Adrenal gland (tissue), 12 donors: ENCODE results near the gene TRAF2. TPM values are rescaled to one million over a fixed set of nuclear protein-coding genes. Genes with fewer than 3 reads are reported as not detected.

ENCODE experiments used
- DNase-seq, 7 donors: peaks; one replicate each; pipeline ENCODE4 v3.0.0-alpha.2; 2019 to 2020
- H3K27ac ChIP-seq, 5 donors: fragments of 200-600 bp; sonication (generic) in 4 of 5; 1 replicate in 3 of 5; 2 replicates in 2 of 5; pipeline versions ENCODE4 v1.5.1 to v1.8.0; 2016 to 2020; ENCODE audit warnings: mild to moderate bottlenecking in 1 of 5
- H3K27me3 ChIP-seq: fragments of 200-600 bp; 2 replicates; pipeline ENCODE4 v1.8.0; 2021
- H3K36me3 ChIP-seq, 2 donors: fragments of 200-600 bp; replicated peaks in 1 of 2; 1 replicate in 1 of 2; 2 replicates in 1 of 2; pipeline versions ENCODE4 v1.5.1 to v1.8.0; 2018 to 2022
- H3K4me1 ChIP-seq, 2 donors: fragments of 200-600 bp; replicated peaks in 1 of 2; 1 replicate in 1 of 2; 2 replicates in 1 of 2; pipeline versions ENCODE4 v1.5.1 to v1.8.0; 2018 to 2021
- H3K4me3 ChIP-seq, 4 donors: fragments of 200-600 bp; sonication (generic) in 3 of 4; one replicate each; pipeline ENCODE4 v1.5.1; 2016 to 2018
- H3K9me3 ChIP-seq, 3 donors: fragments of 200-600 bp; sonication (generic) in 1 of 3; replicated peaks in 1 of 3; 1 replicate in 2 of 3; 2 replicates in 1 of 3; pipeline versions ENCODE4 v1.5.1 to v1.8.0; 2016 to 2021
- POLR2A ChIP-seq, 2 donors: fragments of 450-650 bp; IDR thresholded peaks; one replicate each; pipeline ENCODE4 v1.6.1; 2017; ENCODE audit warnings: antibody characterized with exemption in 2 of 2, mild to moderate bottlenecking in 2 of 2, moderate library complexity in 1 of 2
- WGBS, 4 donors: extraction: QIAGEN DNeasy Blood & Tissue Kit in 2 of 4; methylation state at CpG; one replicate each; pipeline versions ENCODE4 v1.1.5 to v1.1.7; 2013 to 2017; 5-methylcytosine and 5-hydroxymethylcytosine counted together
- intact Hi-C, 2 donors: fragments of 100-400 bp; cut with DNase I; formaldehyde crosslinking; loops; one replicate each; pipeline versions ENCODE4 v1.14.1 to v1.15.0; 2022 to 2023
- polyA plus RNA-seq, 3 donors: library from polyadenylated mRNA; stranded (reverse); fragments of 200-250 nt in 2 of 3; fragments of 350-450 nt in 1 of 3; fragmentation: Illumina TruSeq in 1 of 3; extraction: RNeasy Lipid Tissue Mini Kit (QIAGEN cat#74804) in 1 of 3; gene quantifications; one replicate each; pipeline ENCODE4 v1.2.3, GENCODE V29; 2013 to 2014
- total RNA-seq, 9 donors: library from RNA; depleted of rRNA in 4 of 9; stranded (reverse); fragments of >200 nt in 4 of 9; fragments of 120-200 nt in 1 of 9; fragmentation: NEBNext Ultra II Directional in 1 of 9; extraction: Animal tissue kit (Norgen Biotek cat#: 25700) in 1 of 9; gene quantifications; one replicate each; pipeline versions ENCODE4 v1.1.0 to v1.2.4, GENCODE V29; 2013 to 2023
- TF ChIP-seq, protein P1 (sequence below), 6 experiments: fragments of 450-650 bp in 4 of 6; fragments of 200-600 bp in 2 of 6; sonication (generic) in 1 of 6; IDR thresholded peaks; 1 replicate in 5 of 6; 2 replicates in 1 of 6; pipeline versions ENCODE4 v1.5.1 to v1.8.0; 2016 to 2021; ENCODE audit warnings: antibody characterized with exemption in 6 of 6, mild to moderate bottlenecking in 2 of 6, moderate library complexity in 1 of 6
- donor health status: healthy with polysubstance abuse.
- donor health status: Bipolar disorder and iron deficiency.
- donor health status: DM: yes; HTN: yes; CAD: no.
- donor health status: DM: no; HTN: no; CAD: no.
- donor health status: DM: no; HTN: no; CAD: no.
- donor health status: DM: yes; HTN: yes; CAD: no.

Gene TRAF2
- total and polyA plus RNA-seq, 12 donors, result 3.4 to 24.7 (median 10.6) TPM

DNA sequence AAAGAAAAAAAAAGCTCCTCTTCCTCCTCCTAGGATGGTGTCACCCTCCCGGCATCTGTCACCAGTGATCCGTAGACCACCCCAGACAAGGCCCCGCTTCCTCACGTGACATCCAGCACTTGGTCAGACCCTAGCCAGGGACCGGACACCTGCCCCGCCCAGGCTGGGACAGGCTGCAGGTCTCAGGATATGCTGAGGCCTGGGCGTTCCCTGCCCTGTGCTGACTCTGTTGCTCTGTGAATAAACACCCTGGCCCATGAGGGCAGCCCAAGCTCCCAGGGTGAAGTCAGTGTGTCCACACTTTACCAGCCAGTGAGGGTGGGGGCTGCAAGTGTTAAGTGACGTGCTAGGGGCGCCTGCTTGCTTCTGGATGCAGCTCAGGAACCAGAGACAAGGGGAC lies 25.8 kb upstream of the TRAF2 start:
- peaks cover 0 to 35% of the 10 kb centered on the region in 2 donors for H3K36me3 ChIP-seq
- H3K4me1 ChIP-seq, result peaks cover 18 to 26% of the 10 kb centered on the region in 2 donors
- H3K4me3 ChIP-seq, result no peak overlapping the region
- H3K27me3 ChIP-seq, result no peaks in the 10 kb centered on the region
- TF ChIP-seq POLR2A (IDR thresholded peaks at IDR 0.05), result no peak
- TF ChIP-seq, protein P1, sequence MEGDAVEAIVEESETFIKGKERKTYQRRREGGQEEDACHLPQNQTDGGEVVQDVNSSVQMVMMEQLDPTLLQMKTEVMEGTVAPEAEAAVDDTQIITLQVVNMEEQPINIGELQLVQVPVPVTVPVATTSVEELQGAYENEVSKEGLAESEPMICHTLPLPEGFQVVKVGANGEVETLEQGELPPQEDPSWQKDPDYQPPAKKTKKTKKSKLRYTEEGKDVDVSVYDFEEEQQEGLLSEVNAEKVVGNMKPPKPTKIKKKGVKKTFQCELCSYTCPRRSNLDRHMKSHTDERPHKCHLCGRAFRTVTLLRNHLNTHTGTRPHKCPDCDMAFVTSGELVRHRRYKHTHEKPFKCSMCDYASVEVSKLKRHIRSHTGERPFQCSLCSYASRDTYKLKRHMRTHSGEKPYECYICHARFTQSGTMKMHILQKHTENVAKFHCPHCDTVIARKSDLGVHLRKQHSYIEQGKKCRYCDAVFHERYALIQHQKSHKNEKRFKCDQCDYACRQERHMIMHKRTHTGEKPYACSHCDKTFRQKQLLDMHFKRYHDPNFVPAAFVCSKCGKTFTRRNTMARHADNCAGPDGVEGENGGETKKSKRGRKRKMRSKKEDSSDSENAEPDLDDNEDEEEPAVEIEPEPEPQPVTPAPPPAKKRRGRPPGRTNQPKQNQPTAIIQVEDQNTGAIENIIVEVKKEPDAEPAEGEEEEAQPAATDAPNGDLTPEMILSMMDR (IDR thresholded peaks at IDR 0.05), result no peak
- intact Hi-C loops, result no loop called here
- WGBS, 4 donors, result 86 to 95% (median 90%) methylated on average over 8 to 9 of the region's 9 CpGs
- no peaks in the 10 kb centered on the region for H3K9me3 ChIP-seq
- DNase-seq, result peak in 5 of 7 donors; percentile 12 to 54 (median 23)
- no peak overlapping the region for H3K27ac ChIP-seq

DNA sequence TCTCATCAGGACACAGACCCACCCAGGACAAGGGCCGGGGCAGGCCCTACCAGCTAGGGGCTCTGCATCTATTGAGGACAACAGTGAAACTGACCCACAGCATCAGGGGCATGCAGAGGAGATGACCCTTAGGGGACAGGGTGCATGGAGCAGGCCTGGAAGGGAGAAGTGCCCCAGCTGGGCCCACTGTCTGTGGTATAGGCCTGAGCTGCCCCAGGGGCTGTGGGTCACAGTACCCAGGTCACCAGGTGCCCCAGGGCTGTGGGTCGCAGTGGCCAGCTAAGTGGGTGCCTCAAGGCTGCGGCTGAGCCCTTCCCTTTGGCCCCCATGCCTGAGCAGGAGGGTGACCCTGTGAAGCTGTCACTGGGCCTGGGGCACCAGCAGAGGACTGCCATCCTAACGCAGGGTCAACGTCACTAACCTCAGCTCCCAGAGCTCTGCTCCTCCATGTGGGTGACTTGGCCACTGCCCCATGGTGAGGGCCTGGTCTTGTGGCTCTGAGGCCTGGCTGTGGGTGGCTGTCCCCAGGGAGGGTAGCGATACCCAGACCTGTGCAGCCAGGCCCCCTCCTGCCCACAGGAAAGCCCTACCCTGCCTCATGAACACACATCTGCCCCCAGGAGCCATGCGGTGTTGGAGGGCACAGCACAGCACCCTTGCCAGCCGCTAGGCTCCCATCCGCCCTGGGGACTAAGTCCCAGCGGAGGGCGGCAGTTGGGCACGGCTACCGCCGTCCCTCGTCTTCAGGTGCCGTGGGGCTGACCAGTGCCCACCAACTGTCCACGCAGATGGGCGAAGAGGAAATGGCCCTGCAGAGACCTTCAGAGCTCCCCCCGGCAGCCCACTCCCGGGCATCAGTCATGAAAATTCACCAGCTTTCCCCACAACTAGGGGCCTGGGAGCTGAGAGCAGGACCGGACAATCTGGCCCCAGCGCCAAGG lies 25.1 kb upstream of the TRAF2 start:
- DNase-seq, result peak in 3 of 7 donors; percentile 12 to 22 (median 19)
- Histone ChIP-seq H3K4me3 (no peak overlapping the region), H3K4me1 (peaks cover 20 to 26% of the 10 kb centered on the region in 2 donors), H3K27ac (no peak overlapping the region), H3K36me3 (peaks cover 0 to 35% of the 10 kb centered on the region in 2 donors), H3K27me3 (no peaks in the 10 kb centered on the region), H3K9me3 (no peaks in the 10 kb centered on the region)
- no peak for TF ChIP-seq POLR2A (IDR thresholded peaks at IDR 0.05)
- TF ChIP-seq, protein P1 (IDR thresholded peaks at IDR 0.05), result no peak
- 88 to 92% (median 91%) methylated on average over 8 to 22 of the region's 22 CpGs for WGBS, 4 donors
- intact Hi-C loops, result no loop called here

DNA sequence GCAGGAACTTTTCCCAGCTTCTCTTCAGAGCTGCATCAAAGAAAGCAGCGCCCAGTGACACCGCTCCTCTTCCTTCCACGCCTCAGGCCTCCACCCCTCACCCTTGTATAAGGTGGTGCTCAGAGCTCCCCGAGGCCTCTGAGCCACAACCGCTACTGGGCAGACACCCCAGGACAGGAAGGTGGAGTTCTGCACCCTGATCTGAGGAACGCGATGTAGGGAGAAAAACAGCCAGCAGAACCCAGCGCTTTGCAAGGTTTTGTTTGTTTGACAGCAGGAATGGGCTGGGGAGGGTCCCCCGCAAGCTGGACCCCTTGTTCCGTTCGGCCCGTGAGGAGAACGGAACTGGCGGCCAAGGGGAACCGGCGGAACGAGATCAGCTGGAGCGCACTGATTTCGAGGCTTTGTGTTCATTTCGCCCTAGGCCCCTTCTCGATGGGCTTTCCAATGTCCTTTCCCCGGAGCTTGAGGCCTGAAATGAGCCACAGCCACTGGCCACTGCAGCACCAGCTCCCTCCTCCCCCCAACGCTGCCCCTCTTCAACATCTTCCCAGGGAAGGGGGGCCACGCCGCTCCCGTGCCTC lies 24.4 kb upstream of the TRAF2 start:
- no peak overlapping the region for H3K27ac ChIP-seq
- H3K4me3 ChIP-seq, result no peak overlapping the region
- no peaks in the 10 kb centered on the region for H3K9me3 ChIP-seq
- intact Hi-C loops, result no loop called here
- 87 to 91% (median 88%) methylated on average over 26 of the region's 26 CpGs for WGBS, 4 donors
- H3K36me3 ChIP-seq, result peaks cover 0 to 35% of the 10 kb centered on the region in 2 donors
- TF ChIP-seq POLR2A (IDR thresholded peaks at IDR 0.05), result no peak
- TF ChIP-seq, protein P1 (IDR thresholded peaks at IDR 0.05), result no peak
- peak in 1 of 7 donors; percentile 10 for DNase-seq
- H3K27me3 ChIP-seq, result no peaks in the 10 kb centered on the region
- H3K4me1 ChIP-seq, result peaks cover 22 to 30% of the 10 kb centered on the region in 2 donors

DNA sequence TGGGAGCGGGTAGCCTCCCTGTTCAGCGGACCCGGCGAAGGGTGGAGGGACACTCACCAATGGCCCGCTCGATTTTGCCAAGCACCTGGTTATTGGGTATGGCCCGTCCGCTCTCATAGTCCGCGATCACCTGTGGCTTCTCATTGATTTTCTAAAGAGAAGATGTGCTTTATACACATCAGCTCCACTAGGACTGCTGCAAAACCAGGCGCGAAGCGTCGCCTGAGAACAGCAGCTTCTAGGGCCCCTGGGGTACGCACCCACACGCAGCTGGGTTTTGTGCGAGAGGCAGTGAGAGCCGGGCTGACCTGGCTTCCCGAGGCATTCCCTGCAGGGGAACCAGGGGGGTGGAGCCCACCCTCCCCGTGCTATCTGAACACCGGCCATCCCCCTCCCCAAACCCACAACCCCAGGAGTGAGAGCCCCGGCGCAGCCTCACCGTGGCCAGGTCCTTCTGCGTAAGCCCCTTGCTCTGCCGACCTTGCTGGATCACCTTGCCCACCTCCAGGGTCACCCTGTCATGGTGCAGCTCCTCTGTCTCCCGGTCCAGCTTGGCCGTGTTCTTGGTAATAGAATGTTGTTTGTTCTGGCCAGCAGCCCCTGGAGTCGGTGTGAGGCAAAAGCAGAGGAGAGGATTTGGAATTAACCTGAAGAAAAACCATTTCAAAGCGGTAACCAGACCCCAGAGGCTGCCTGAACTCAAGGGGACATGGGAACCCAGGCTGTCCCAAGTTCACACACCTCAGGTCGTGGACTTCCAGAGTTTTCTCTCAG lies 23.3 kb upstream of the TRAF2 start:
- Histone ChIP-seq H3K36me3 (peaks cover 0 to 35% of the 10 kb centered on the region in 2 donors), H3K4me1 (peaks cover 24 to 32% of the 10 kb centered on the region in 2 donors), H3K9me3 (no peaks in the 10 kb centered on the region), H3K27ac (no peak overlapping the region), H3K4me3 (no peak overlapping the region), H3K27me3 (no peaks in the 10 kb centered on the region)
- TF ChIP-seq POLR2A (IDR thresholded peaks at IDR 0.05), result no peak
- TF ChIP-seq, protein P1 (IDR thresholded peaks at IDR 0.05), result no peak
- intact Hi-C loops, result no loop called here
- DNase-seq, result peak in 2 of 7 donors; percentile 11 to 16
- 85 to 93% (median 91%) methylated on average over 12 to 31 of the region's 31 CpGs for WGBS, 4 donors
